Karpas-422 (cell line): ENCODE measurements around the gene MAP3K5. TPM values are rescaled to one million over a fixed set of nuclear protein-coding genes. Genes with fewer than 3 reads are reported as not detected.

Source experiments
- DNase-seq: peaks from one replicate; pipeline ENCODE4 v3.0.0-alpha.2; 2015
- H2AFZ ChIP-seq: fragments of 200-600 bp; sonication (generic); 2 replicates; pipeline ENCODE4 v1.6.1; 2014; ENCODE audit warnings: antibody characterized with exemption, low read length, mixed read lengths
- H3K27ac ChIP-seq: fragments of 200-600 bp; sonication (generic); 2 replicates; pipeline ENCODE4 v1.5.1; 2014; ENCODE audit warnings: mild to moderate bottlenecking, low read length, moderate library complexity
- H3K27me3 ChIP-seq: fragments of 200-600 bp; sonication (generic); 2 replicates; pipeline ENCODE4 v1.6.1; 2014; ENCODE audit warnings: low read length, mixed read lengths
- H3K36me3 ChIP-seq: fragments of 200-600 bp; sonication (generic); 2 replicates; pipeline ENCODE4 v1.6.1; 2014; ENCODE audit warnings: low read length, mixed read lengths; ENCODE audit not compliant: insufficient read depth
- H3K4me1 ChIP-seq: fragments of 200-600 bp; sonication (generic); 2 replicates; pipeline ENCODE4 v1.6.1; 2014; ENCODE audit warnings: mild to moderate bottlenecking, low read length, mixed read lengths
- H3K4me2 ChIP-seq: fragments of 200-600 bp; sonication (generic); 2 replicates; pipeline ENCODE4 v1.6.1; 2014; ENCODE audit warnings: low read length, low read depth, mild to moderate bottlenecking; ENCODE audit not compliant: poor library complexity, severe bottlenecking
- H3K4me3 ChIP-seq: fragments of 200-600 bp; sonication (generic); 2 replicates; pipeline ENCODE4 v1.5.1; 2014; ENCODE audit warnings: mild to moderate bottlenecking, antibody characterized with exemption, low read length, mixed read lengths
- H3K79me2 ChIP-seq: fragments of 200-600 bp; sonication (generic); 2 replicates; pipeline ENCODE4 v1.6.1; 2014; ENCODE audit warnings: mild to moderate bottlenecking, low read length, mixed read lengths
- H3K9ac ChIP-seq: fragments of 200-600 bp; sonication (generic); 2 replicates; pipeline ENCODE4 v1.6.0; 2014; ENCODE audit warnings: low read length
- H3K9me2 ChIP-seq: fragments of 200-600 bp; sonication (generic), shearing (Covaris generic); replicated peaks from 2 replicates; pipeline ENCODE4 v1.6.0; 2014; ENCODE audit warnings: mild to moderate bottlenecking, low read length, moderate library complexity; ENCODE audit not compliant: insufficient read depth
- H3K9me3 ChIP-seq: fragments of 300-700, 200-600 bp; sonication (generic); 2 replicates; pipeline ENCODE4 v1.6.1; 2014; ENCODE audit warnings: low read length, mixed read lengths
- H4K20me1 ChIP-seq: fragments of 200-600 bp; sonication (generic); 2 replicates; pipeline ENCODE4 v1.6.1; 2014; ENCODE audit warnings: mild to moderate bottlenecking, antibody characterized with exemption, low read length, low read depth; ENCODE audit not compliant: insufficient read depth
- total RNA-seq: library from RNA; depleted of rRNA; stranded (reverse); fragments of >200 nt; shearing (Covaris generic); gene quantifications from 2 replicates; pipeline ENCODE4 v1.2.3, GENCODE V29; 2014; ENCODE audit warnings: low replicate concordance

The MAP3K5 gene
- total RNA-seq, 1 experiment from 2014 or later, result 1.1 TPM

- H3K9ac ChIP-seq, result no peak overlapping the region
- H3K4me2 ChIP-seq, result no peak overlapping the region
- no peak for DNase-seq
- no peaks in the 10 kb centered on the region for H3K9me2 ChIP-seq
- H3K4me3 ChIP-seq, result no peak overlapping the region
- no peak overlapping the region for H3K27ac ChIP-seq
- H4K20me1 ChIP-seq, result no peaks in the 10 kb centered on the region
- no peaks in the 10 kb centered on the region for H3K36me3 ChIP-seq
- H3K27me3 ChIP-seq, result no peaks in the 10 kb centered on the region
- no peaks in the 10 kb centered on the region for H3K79me2 ChIP-seq
- H3K4me1 ChIP-seq, result no peaks in the 10 kb centered on the region
- H2AFZ ChIP-seq, result no peak overlapping the region
- no peaks in the 10 kb centered on the region for H3K9me3 ChIP-seq
Measured at GRCh38 chr6:136546331-136546730, 245.9 kb downstream of the MAP3K5 start.

DNA sequence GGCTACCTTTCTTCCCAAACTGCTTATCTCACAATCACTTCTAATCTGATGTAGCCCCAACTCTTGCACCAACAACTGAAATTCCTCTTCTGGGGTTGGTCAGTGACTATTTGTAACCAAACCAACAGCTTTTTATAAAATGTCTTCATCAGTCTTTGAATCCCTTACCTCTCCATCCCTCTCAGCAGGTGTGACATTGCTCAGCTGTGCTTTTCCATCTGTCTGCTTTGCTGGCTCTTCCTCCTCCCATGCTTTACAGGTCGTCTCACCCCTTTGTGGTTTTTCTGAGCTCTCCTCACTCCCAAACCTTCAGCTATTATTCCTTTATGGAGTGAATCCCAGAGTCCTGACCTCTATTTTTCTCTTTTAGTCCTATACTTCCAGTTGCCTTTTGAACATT is 248.0 kb downstream of the MAP3K5 start:
- Histone ChIP-seq H3K79me2 (no peaks in the 10 kb centered on the region), H4K20me1 (no peaks in the 10 kb centered on the region), H3K9me2 (no peaks in the 10 kb centered on the region), H3K9me3 (no peaks in the 10 kb centered on the region), H2AFZ (no peak overlapping the region), H3K4me1 (no peaks in the 10 kb centered on the region), H3K27me3 (no peaks in the 10 kb centered on the region), H3K4me3 (no peak overlapping the region), H3K36me3 (no peaks in the 10 kb centered on the region), H3K9ac (no peak overlapping the region), H3K4me2 (no peak overlapping the region), H3K27ac (no peak overlapping the region)
- DNase-seq, result no peak

DNA sequence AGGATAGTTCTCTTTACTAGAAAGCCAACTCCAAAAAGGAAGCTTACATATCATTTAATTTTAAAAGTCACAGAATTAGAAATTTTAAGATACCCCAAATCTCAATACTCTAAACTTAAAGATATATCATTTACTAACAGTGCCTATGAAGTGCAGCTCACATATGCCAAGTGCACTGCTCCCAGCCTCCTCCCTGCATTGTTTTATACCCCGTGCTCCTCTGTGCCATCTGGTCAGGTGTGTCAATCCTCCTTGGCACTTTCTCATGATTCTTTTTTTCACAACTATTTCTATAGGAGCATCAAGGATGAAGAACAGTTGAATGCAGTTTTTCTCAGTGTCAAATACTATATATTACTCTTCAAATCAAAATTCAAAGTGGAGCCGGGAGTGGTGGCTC is 250.9 kb downstream of the MAP3K5 start:
- H3K79me2 ChIP-seq, result no peaks in the 10 kb centered on the region
- no peaks in the 10 kb centered on the region for H3K9me2 ChIP-seq

DNA sequence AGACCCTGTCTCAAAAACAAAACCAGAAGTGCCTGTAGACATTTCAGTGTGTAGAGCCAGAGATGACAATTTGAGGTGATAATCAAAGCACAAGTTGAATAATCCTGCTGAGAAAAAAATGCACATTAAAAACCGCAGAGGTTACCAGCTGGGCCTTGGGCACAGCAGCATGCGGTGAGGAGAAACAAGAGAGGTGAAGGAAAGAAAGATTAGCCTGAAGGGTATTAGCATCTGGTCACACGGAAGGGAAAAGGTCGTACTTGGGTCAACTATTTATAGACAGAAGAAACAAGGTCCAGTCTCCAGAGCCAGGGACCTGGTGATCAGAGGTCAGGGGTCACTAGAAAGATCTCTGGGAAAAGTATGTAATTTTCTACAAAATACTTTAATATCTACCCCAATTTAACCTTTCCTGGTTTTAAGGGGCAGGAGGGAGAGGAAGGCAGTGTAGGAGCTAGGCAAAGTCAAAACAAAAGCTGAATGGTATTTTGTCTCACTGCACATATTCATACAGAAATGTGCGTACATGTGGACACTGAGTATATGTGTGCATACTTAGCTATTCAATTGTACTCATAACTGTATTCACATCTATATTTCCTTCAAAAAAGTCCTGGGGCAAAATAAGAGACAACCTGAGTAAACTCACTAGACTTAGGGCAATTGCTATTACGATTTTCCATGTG is 252.2 kb downstream of the MAP3K5 start:
- Histone ChIP-seq H3K9ac (no peak overlapping the region), H3K27me3 (no peaks in the 10 kb centered on the region), H3K4me3 (no peak overlapping the region), H2AFZ (no peak overlapping the region), H3K79me2 (no peaks in the 10 kb centered on the region), H3K4me2 (no peak overlapping the region), H4K20me1 (no peaks in the 10 kb centered on the region), H3K27ac (no peak overlapping the region), H3K9me2 (no peaks in the 10 kb centered on the region), H3K4me1 (no peaks in the 10 kb centered on the region), H3K36me3 (no peaks in the 10 kb centered on the region), H3K9me3 (no peaks in the 10 kb centered on the region)
- DNase-seq, result no peak

More for the DNA sequence above, 250.9 kb downstream of the MAP3K5 start:
- H3K27me3 ChIP-seq, result no peaks in the 10 kb centered on the region
- no peak overlapping the region for H3K9ac ChIP-seq
- H3K27ac ChIP-seq, result no peak overlapping the region
- DNase-seq, result no peak
- no peak overlapping the region for H3K4me2 ChIP-seq
- no peak overlapping the region for H3K4me3 ChIP-seq
- H4K20me1 ChIP-seq, result no peaks in the 10 kb centered on the region
- H3K4me1 ChIP-seq, result no peaks in the 10 kb centered on the region
- H2AFZ ChIP-seq, result no peak overlapping the region
- H3K9me3 ChIP-seq, result no peaks in the 10 kb centered on the region
- H3K36me3 ChIP-seq, result no peaks in the 10 kb centered on the region

- no peak for DNase-seq
- Histone ChIP-seq H2AFZ (no peak overlapping the region), H3K9ac (no peak overlapping the region), H3K79me2 (no peaks in the 10 kb centered on the region), H3K9me2 (no peaks in the 10 kb centered on the region), H3K9me3 (no peaks in the 10 kb centered on the region), H3K36me3 (no peaks in the 10 kb centered on the region), H3K4me3 (no peak overlapping the region), H4K20me1 (no peaks in the 10 kb centered on the region), H3K4me1 (no peaks in the 10 kb centered on the region), H3K4me2 (no peak overlapping the region), H3K27ac (no peak overlapping the region), H3K27me3 (no peaks in the 10 kb centered on the region)
Measured at GRCh38 chr6:136538836-136539235, 253.4 kb downstream of the MAP3K5 start.

GRCh38 chr6:136535880-136536650 is 256.2 kb downstream of the MAP3K5 start:
- no peaks in the 10 kb centered on the region for H3K36me3 ChIP-seq
- H3K79me2 ChIP-seq, result no peaks in the 10 kb centered on the region
- no peaks in the 10 kb centered on the region for H3K9me3 ChIP-seq
- H3K27ac ChIP-seq, result no peak overlapping the region
- H3K4me3 ChIP-seq, result no peak overlapping the region
- DNase-seq, result no peak
- no peaks in the 10 kb centered on the region for H4K20me1 ChIP-seq
- no peaks in the 10 kb centered on the region for H3K4me1 ChIP-seq
- H3K27me3 ChIP-seq, result no peaks in the 10 kb centered on the region
- H2AFZ ChIP-seq, result no peak overlapping the region
- H3K9me2 ChIP-seq, result no peaks in the 10 kb centered on the region
- no peak overlapping the region for H3K4me2 ChIP-seq
- no peak overlapping the region for H3K9ac ChIP-seq

DNA sequence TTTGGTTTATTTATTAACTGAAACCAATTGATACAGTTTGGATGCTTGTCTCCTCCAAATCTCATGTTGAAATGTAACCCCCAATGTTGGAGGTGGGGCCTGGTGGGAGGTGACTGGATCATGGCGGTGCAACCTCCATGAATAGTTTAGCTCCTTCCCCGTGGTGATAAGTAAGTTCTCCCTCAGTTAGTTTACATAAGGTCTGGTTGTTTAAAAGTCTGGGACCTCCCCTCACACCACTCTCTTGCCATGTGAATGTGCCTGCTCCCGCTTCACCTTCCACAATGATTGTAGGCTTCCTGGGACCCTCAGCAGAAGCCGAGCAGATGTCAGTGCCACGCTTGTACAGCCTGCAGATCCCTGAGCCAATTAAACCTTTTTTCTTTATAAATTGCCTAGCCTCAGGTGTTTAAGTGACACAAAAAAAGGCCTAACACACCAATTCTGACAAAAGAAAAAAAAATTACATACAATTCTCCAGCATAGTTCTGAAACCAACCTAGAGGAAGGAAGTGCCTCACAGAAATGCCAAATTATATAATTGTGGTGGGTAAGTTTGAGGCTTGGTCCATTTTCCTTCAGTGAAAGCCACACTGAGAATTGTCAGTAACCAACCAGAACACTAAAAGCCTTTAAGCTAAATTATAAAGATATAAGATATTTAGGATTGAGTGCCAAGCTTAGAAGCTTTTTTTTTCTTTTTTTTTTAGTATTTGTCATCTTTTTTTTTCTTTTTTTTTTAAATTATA is 257.1 kb downstream of the MAP3K5 start:
- Histone ChIP-seq H3K36me3 (no peaks in the 10 kb centered on the region), H3K9ac (no peak overlapping the region), H4K20me1 (no peaks in the 10 kb centered on the region), H2AFZ (no peak overlapping the region), H3K4me3 (no peak overlapping the region), H3K27ac (no peak overlapping the region), H3K4me1 (no peaks in the 10 kb centered on the region), H3K4me2 (no peak overlapping the region), H3K9me3 (no peaks in the 10 kb centered on the region), H3K79me2 (no peaks in the 10 kb centered on the region), H3K9me2 (no peaks in the 10 kb centered on the region), H3K27me3 (no peaks in the 10 kb centered on the region)
- no peak for DNase-seq

DNA sequence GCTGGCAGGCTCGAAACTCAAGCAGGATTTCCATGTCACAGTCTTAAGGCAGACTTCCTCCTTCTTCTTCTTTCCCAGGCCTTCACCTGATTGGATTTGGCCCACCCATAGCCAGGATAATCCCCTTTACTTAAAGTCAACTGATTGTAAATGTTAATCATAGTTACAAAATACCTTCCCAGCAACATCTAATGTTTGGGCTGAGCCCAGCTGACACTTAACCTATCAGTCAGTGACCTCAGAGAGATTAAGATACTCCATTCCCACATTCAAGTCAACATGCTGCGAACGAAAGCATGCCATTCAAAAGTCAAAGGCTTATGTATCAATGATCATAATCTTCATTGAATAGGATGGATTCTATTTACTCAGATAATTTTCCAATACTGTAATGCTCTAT is 258.0 kb downstream of the MAP3K5 start:
- Histone ChIP-seq H3K4me2 (no peak overlapping the region), H3K79me2 (no peaks in the 10 kb centered on the region)

More for the DNA sequence above, 258.0 kb downstream of the MAP3K5 start:
- Histone ChIP-seq H4K20me1 (no peaks in the 10 kb centered on the region), H3K4me1 (no peaks in the 10 kb centered on the region), H3K27me3 (no peaks in the 10 kb centered on the region), H3K9ac (no peak overlapping the region), H3K9me3 (no peaks in the 10 kb centered on the region), H3K27ac (no peak overlapping the region), H3K4me3 (no peak overlapping the region), H3K9me2 (no peaks in the 10 kb centered on the region), H2AFZ (no peak overlapping the region), H3K36me3 (no peaks in the 10 kb centered on the region)
- no peak for DNase-seq
